Osteoblast (primary cell): ENCODE results near the gene REPS1. TPM values are rescaled to one million over a fixed set of nuclear protein-coding genes. Genes with fewer than 3 reads are reported as not detected.
"Not testable (repeated sequence)": the region's sequence is repeated elsewhere in the genome, so short reads cannot be mapped to it uniquely, and the experiment has no call there.

Experiments
- DNase-seq: peaks from one replicate; pipeline ENCODE4 v3.0.0; 2011; ENCODE audit warnings: low spot score, mixed read lengths; ENCODE audit not compliant: insufficient read length; ENCODE audit errors: missing footprints
- H2AFZ ChIP-seq: 2 replicates; pipeline ENCODE4 v1.6.0; 2011; ENCODE audit warnings: mild to moderate bottlenecking, low read length
- H3K27ac ChIP-seq: 2 replicates; pipeline ENCODE4 v1.5.1; 2011; ENCODE audit warnings: mild to moderate bottlenecking, low read depth, low read length, moderate library complexity
- H3K27me3 ChIP-seq: 2 replicates; pipeline ENCODE4 v1.6.0; 2012; ENCODE audit warnings: mild to moderate bottlenecking, control low read depth, inconsistent platforms, low read length, moderate library complexity; ENCODE audit not compliant: insufficient read depth
- H3K36me3 ChIP-seq: 2 replicates; pipeline ENCODE4 v1.5.1; 2011; ENCODE audit warnings: mild to moderate bottlenecking, low read length, control low read depth, moderate library complexity; ENCODE audit not compliant: insufficient read depth
- H3K4me1 ChIP-seq: 2 replicates; pipeline ENCODE4 v1.5.1; 2011; ENCODE audit warnings: mild to moderate bottlenecking, low read length, control low read depth, moderate library complexity; ENCODE audit not compliant: insufficient read depth
- H3K4me2 ChIP-seq: 2 replicates; pipeline ENCODE4 v1.6.0; 2011; ENCODE audit warnings: mild to moderate bottlenecking, low read length; ENCODE audit not compliant: insufficient read depth
- H3K4me3 ChIP-seq: fragments of 200-600 bp; sonication (generic); 3 replicates; pipeline ENCODE4 v1.5.1; 2012; ENCODE audit warnings: mild to moderate bottlenecking, low read length, inconsistent platforms; ENCODE audit not compliant: insufficient read depth
- H3K79me2 ChIP-seq: 2 replicates; pipeline ENCODE4 v1.6.0; 2012; ENCODE audit warnings: mild to moderate bottlenecking, low read length, control low read depth, inconsistent platforms; ENCODE audit not compliant: insufficient read depth
- H3K9me3 ChIP-seq: 2 replicates; pipeline ENCODE4 v1.5.1; 2011; ENCODE audit warnings: low read depth, low read length, control low read depth
- H4K20me1 ChIP-seq: 2 replicates; pipeline ENCODE4 v1.6.0; 2012; ENCODE audit warnings: mild to moderate bottlenecking, low read length, control low read depth; ENCODE audit not compliant: insufficient read depth
- CTCF ChIP-seq: IDR thresholded peaks from 2 replicates; pipeline ENCODE4 v1.5.1; 2011; ENCODE audit warnings: mild to moderate bottlenecking, low read depth, low read length, moderate library complexity; ENCODE audit errors: extremely low read depth
- total RNA-seq: library from RNA; depleted of rRNA; stranded (reverse); fragments of >200 nt; gene quantifications from 2 replicates; pipeline ENCODE4 v1.2.3, GENCODE V29; 2012

Gene REPS1
- total RNA-seq, 1 donor: 43.1 TPM

GRCh38 chr6:139027620-139028182 is 39.6 kb upstream of the REPS1 start:
- H2AFZ ChIP-seq: peak overlapping the region; percentile 91
- no peaks in the 10 kb centered on the region for H3K27me3 ChIP-seq
- no peaks in the 10 kb centered on the region for H3K36me3 ChIP-seq
- peak overlapping the region; percentile 96 for H3K4me3 ChIP-seq
- no peaks in the 10 kb centered on the region for H3K9me3 ChIP-seq
- peak overlapping the region; percentile 96 for H3K4me2 ChIP-seq
- no peak for DNase-seq
- TF ChIP-seq CTCF: no peak
- peaks cover 18% of the 10 kb centered on the region for H3K4me1 ChIP-seq
- peaks cover 2% of the 10 kb centered on the region for H4K20me1 ChIP-seq
- peaks cover 43% of the 10 kb centered on the region for H3K79me2 ChIP-seq
- peak overlapping the region; percentile 70 for H3K27ac ChIP-seq

GRCh38 chr6:139025416-139025815 is 37.4 kb upstream of the REPS1 start:
- not testable (repeated sequence) for H3K9me3 ChIP-seq

DNA sequence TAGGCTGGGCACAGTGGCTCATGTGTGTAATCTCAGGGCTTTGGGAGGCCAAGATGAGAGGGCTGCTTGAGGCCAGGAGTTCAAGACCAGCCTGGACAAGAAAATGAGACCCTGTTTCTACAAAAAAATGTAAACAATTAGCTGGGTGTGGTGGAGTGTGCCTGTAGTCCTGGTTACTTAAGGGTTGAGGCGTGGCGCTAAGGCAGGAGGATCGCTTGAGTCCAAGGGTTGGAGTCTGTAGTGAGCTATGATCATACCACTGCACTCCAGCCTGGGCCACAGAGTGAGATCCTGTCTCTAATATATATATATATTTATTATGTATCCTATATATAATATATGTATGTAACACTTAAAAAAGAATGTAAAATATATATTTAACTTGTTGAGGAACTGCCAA is 32.6 kb upstream of the REPS1 start:
- Histone ChIP-seq H4K20me1 (no peaks in the 10 kb centered on the region), H2AFZ (no peak overlapping the region), H3K79me2 (no peaks in the 10 kb centered on the region), H3K36me3 (no peaks in the 10 kb centered on the region), H3K4me3 (no peak overlapping the region), H3K4me2 (no peak overlapping the region), H3K9me3 (no peaks in the 10 kb centered on the region), H3K4me1 (no peaks in the 10 kb centered on the region), H3K27ac (no peak overlapping the region), H3K27me3 (no peaks in the 10 kb centered on the region)
- no peak for TF ChIP-seq CTCF
- no peak for DNase-seq

More at GRCh38 chr6:139025416-139025815, 37.4 kb upstream of the REPS1 start:
- not testable (repeated sequence) for H3K36me3 ChIP-seq, H3K27me3 ChIP-seq, H3K27ac ChIP-seq, H3K4me2 ChIP-seq, H2AFZ ChIP-seq, H3K4me3 ChIP-seq, DNase-seq, H4K20me1 ChIP-seq
- Histone ChIP-seq H3K4me1 (peaks cover 18% of the 10 kb centered on the region), H3K79me2 (peaks cover 25% of the 10 kb centered on the region)

GRCh38 chr6:139019722-139020121 is 31.7 kb upstream of the REPS1 start:
- H3K36me3 ChIP-seq: no peaks in the 10 kb centered on the region
- H3K4me3 ChIP-seq: no peak overlapping the region
- no peaks in the 10 kb centered on the region for H3K27me3 ChIP-seq
- no peak overlapping the region for H2AFZ ChIP-seq
- no peak overlapping the region for H3K27ac ChIP-seq
- no peaks in the 10 kb centered on the region for H3K9me3 ChIP-seq
- no peak for TF ChIP-seq CTCF
- H3K79me2 ChIP-seq: no peaks in the 10 kb centered on the region
- no peak for DNase-seq
- no peaks in the 10 kb centered on the region for H4K20me1 ChIP-seq
- no peak overlapping the region for H3K4me2 ChIP-seq
- no peaks in the 10 kb centered on the region for H3K4me1 ChIP-seq
